ENCODE data around the gene RHOBTB3.

Gene RHOBTB3

DNA sequence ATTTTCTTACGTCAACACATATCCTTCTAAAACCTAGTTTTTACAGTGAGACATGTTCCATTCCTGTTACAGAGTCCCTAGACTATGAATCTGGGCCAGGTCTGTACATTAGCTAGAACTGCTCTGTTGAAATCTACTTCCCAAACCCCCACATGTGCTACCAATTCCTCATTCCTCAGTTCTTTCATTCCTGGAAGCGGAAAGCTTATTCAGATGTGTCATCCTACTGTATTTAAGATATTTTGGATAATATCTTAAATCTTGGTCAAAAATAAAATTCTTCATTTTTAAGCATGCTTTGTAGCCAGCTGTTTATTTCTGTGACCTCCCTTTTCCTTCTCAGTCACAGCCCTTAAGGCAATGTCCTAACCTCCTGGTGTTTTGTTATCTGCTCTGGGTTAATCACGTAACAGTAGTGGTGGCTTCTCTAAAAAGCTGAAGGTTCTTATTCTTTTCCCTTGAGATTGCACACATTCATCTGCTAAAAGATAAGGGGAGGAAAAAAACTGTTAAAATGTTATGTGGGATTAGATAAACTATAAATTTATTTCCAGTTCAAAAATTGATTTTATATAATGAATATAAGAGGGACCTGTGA lies 55.8 kb downstream of the RHOBTB3 start:
- Histone ChIP-seq H3K36me3 (ENCODE audit: control insufficient read depth in 4 of 4, insufficient read depth in 4 of 4, low read length in 3 of 4) (peaks cover 3 to 25% (median 14%) of the 10 kb centered on the region in 4 experiments), H3K27ac (ENCODE audit: insufficient read depth in 1 of 2, low read depth in 1 of 2, low read length in 2 of 2, poor library complexity in 1 of 2, severe bottlenecking in 2 of 2) (no peak overlapping the region)
- WGBS (ENCODE audit: insufficient coverage) = no CpG with 5 or more reads among the region's 3 CpGs

GRCh38 chr5:95788493-95788892 lies 57.4 kb downstream of the RHOBTB3 start:
- whole genome bisulfite sequencing (ENCODE audit: insufficient coverage) = 100% methylated on average over 8 of the region's 8 CpGs
- DNase-seq = no peak
- no peaks in the 10 kb centered on the region for H3K9me3 ChIP-seq (ENCODE audit: control extremely low read depth in 1 of 5, control insufficient read depth in 4 of 5, insufficient read depth in 2 of 5, low read depth in 1 of 5, low read length in 4 of 5)
- POLR2A ChIA-PET = no interaction called here
- H3K4me3 ChIP-seq (ENCODE audit: control insufficient read depth in 1 of 7, extremely low read depth in 1 of 7, insufficient read depth in 4 of 7, low read depth in 2 of 7, low read length in 6 of 7) = no peak overlapping the region
- H3K27me3 ChIP-seq (replicated peaks in 2 of 5; ENCODE audit: control insufficient read depth in 4 of 5, insufficient read depth in 5 of 5, low read length in 4 of 5) = no peaks in the 10 kb centered on the region
- no peak overlapping the region for H3K27ac ChIP-seq (ENCODE audit: insufficient read depth in 1 of 2, low read depth in 1 of 2, low read length in 2 of 2, poor library complexity in 1 of 2, severe bottlenecking in 2 of 2)
- peaks cover 3 to 24% (median 14%) of the 10 kb centered on the region in 4 experiments for H3K36me3 ChIP-seq (ENCODE audit: control insufficient read depth in 4 of 4, insufficient read depth in 4 of 4, low read length in 3 of 4)
- peaks cover 0 to 3% (median 0%) of the 10 kb centered on the region in 4 experiments for H3K4me1 ChIP-seq (ENCODE audit: control extremely low read depth in 1 of 4, control insufficient read depth in 4 of 4, insufficient read depth in 4 of 4, low read length in 3 of 4)
- CTCF ChIA-PET = interaction anchor here (0.7 to 15.8 kb wide), 5 partner anchors 9 to 56 kb away, joined by 3 to 430 read pairs (median 3); no protein-coding TSS in a partner anchor

More for the DNA sequence above, 55.8 kb downstream of the RHOBTB3 start:
- CTCF ChIA-PET = interaction anchor here (1.1 to 15.8 kb wide), 7 partner anchors 9 to 58 kb away, joined by 3 to 430 read pairs (median 6); no protein-coding TSS in a partner anchor
- Histone ChIP-seq H3K4me3 (ENCODE audit: control insufficient read depth in 1 of 7, extremely low read depth in 1 of 7, insufficient read depth in 4 of 7, low read depth in 2 of 7, low read length in 6 of 7) (no peak overlapping the region), H3K9me3 (ENCODE audit: control extremely low read depth in 1 of 5, control insufficient read depth in 4 of 5, insufficient read depth in 2 of 5, low read depth in 1 of 5, low read length in 4 of 5) (no peaks in the 10 kb centered on the region), H3K27me3 (replicated peaks in 2 of 5; ENCODE audit: control insufficient read depth in 4 of 5, insufficient read depth in 5 of 5, low read length in 4 of 5) (no peaks in the 10 kb centered on the region), H3K4me1 (ENCODE audit: control extremely low read depth in 1 of 4, control insufficient read depth in 4 of 4, insufficient read depth in 4 of 4, low read length in 3 of 4) (peaks cover 0 to 3% (median 0%) of the 10 kb centered on the region in 4 experiments)
- POLR2A ChIA-PET = no interaction called here
- DNase-seq = no peak

GRCh38 chr5:95791751-95792150 lies 60.6 kb downstream of the RHOBTB3 start:
- H3K4me3 ChIP-seq (ENCODE audit: control insufficient read depth in 1 of 7, extremely low read depth in 1 of 7, insufficient read depth in 4 of 7, low read depth in 2 of 7, low read length in 6 of 7) = no peak overlapping the region
- ChIA-PET CTCF (interaction anchor here (1.4 to 15.8 kb wide), 4 partner anchors 9 to 53 kb away, joined by 4 to 430 read pairs (median 14); no protein-coding TSS in a partner anchor), POLR2A (no interaction called here)
- no peaks in the 10 kb centered on the region for H3K9me3 ChIP-seq (ENCODE audit: control extremely low read depth in 1 of 5, control insufficient read depth in 4 of 5, insufficient read depth in 2 of 5, low read depth in 1 of 5, low read length in 4 of 5)
- 97% methylated on average over 6 of the region's 6 CpGs for WGBS (ENCODE audit: insufficient coverage)
- H3K27me3 ChIP-seq (replicated peaks in 2 of 5; ENCODE audit: control insufficient read depth in 4 of 5, insufficient read depth in 5 of 5, low read length in 4 of 5) = no peaks in the 10 kb centered on the region
- H3K36me3 ChIP-seq (ENCODE audit: control insufficient read depth in 4 of 4, insufficient read depth in 4 of 4, low read length in 3 of 4) = peaks cover 0 to 19% (median 8%) of the 10 kb centered on the region in 4 experiments
- H3K27ac ChIP-seq (ENCODE audit: insufficient read depth in 1 of 2, low read depth in 1 of 2, low read length in 2 of 2, poor library complexity in 1 of 2, severe bottlenecking in 2 of 2) = no peak overlapping the region
- DNase-seq = no peak
- H3K4me1 ChIP-seq (ENCODE audit: control extremely low read depth in 1 of 4, control insufficient read depth in 4 of 4, insufficient read depth in 4 of 4, low read length in 3 of 4) = no peaks in the 10 kb centered on the region

GRCh38 chr5:95794070-95794516 lies 63.0 kb downstream of the RHOBTB3 start:
- peaks cover 0 to 9% (median 4%) of the 10 kb centered on the region in 4 experiments for H3K36me3 ChIP-seq (ENCODE audit: control insufficient read depth in 4 of 4, insufficient read depth in 4 of 4, low read length in 3 of 4)
- CTCF ChIA-PET = interaction anchor here (3.7 kb wide), 1 partner anchor 12 kb away, joined by 23 read pairs; no protein-coding TSS in a partner anchor
- DNase-seq = no peak
- no peaks in the 10 kb centered on the region for H3K9me3 ChIP-seq (ENCODE audit: control extremely low read depth in 1 of 5, control insufficient read depth in 4 of 5, insufficient read depth in 2 of 5, low read depth in 1 of 5, low read length in 4 of 5)
- H3K4me1 ChIP-seq (ENCODE audit: control extremely low read depth in 1 of 4, control insufficient read depth in 4 of 4, insufficient read depth in 4 of 4, low read length in 3 of 4) = no peaks in the 10 kb centered on the region
- WGBS (ENCODE audit: insufficient coverage) = 100% methylated on average over 2 of the region's 3 CpGs
- H3K4me3 ChIP-seq (ENCODE audit: control insufficient read depth in 1 of 7, extremely low read depth in 1 of 7, insufficient read depth in 4 of 7, low read depth in 2 of 7, low read length in 6 of 7) = no peak overlapping the region
- POLR2A ChIA-PET = no interaction called here
- no peak overlapping the region for H3K27ac ChIP-seq (ENCODE audit: insufficient read depth in 1 of 2, low read depth in 1 of 2, low read length in 2 of 2, poor library complexity in 1 of 2, severe bottlenecking in 2 of 2)
- H3K27me3 ChIP-seq (replicated peaks in 2 of 5; ENCODE audit: control insufficient read depth in 4 of 5, insufficient read depth in 5 of 5, low read length in 4 of 5) = no peaks in the 10 kb centered on the region

DNA sequence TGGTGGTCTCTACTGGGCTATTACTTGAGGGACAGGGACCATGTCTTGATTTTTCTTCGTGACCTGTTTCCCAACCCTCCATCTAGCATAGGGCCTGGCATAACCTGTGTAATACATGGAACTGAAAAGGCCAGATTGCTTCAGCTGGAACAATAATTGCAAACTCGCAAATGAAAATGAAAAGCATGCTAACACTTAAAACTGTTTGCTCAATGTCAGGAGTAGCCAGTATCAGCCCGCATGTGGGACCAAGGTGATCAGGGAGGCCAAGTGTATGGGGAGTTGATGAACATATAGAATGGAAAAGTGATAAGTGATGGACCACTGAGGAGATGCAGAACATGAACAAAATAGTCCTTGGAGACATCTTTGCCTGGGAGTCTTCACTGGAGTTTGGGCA lies 66.2 kb downstream of the RHOBTB3 start:
- no peak overlapping the region for H3K27ac ChIP-seq (ENCODE audit: insufficient read depth in 1 of 2, low read depth in 1 of 2, low read length in 2 of 2, poor library complexity in 1 of 2, severe bottlenecking in 2 of 2)
- 93% methylated on average over 3 of the region's 3 CpGs for WGBS (ENCODE audit: insufficient coverage)
- H3K27me3 ChIP-seq (replicated peaks in 2 of 5; ENCODE audit: control insufficient read depth in 4 of 5, insufficient read depth in 5 of 5, low read length in 4 of 5) = no peaks in the 10 kb centered on the region
- H3K4me3 ChIP-seq (ENCODE audit: control insufficient read depth in 1 of 7, extremely low read depth in 1 of 7, insufficient read depth in 4 of 7, low read depth in 2 of 7, low read length in 6 of 7) = no peak overlapping the region
- H3K9me3 ChIP-seq (ENCODE audit: control extremely low read depth in 1 of 5, control insufficient read depth in 4 of 5, insufficient read depth in 2 of 5, low read depth in 1 of 5, low read length in 4 of 5) = no peaks in the 10 kb centered on the region
- DNase-seq = no peak
- no peaks in the 10 kb centered on the region for H3K36me3 ChIP-seq (ENCODE audit: control insufficient read depth in 4 of 4, insufficient read depth in 4 of 4, low read length in 3 of 4)
- POLR2A ChIA-PET = no interaction called here
- peaks cover 0 to 8% (median 0%) of the 10 kb centered on the region in 4 experiments for H3K4me1 ChIP-seq (ENCODE audit: control extremely low read depth in 1 of 4, control insufficient read depth in 4 of 4, insufficient read depth in 4 of 4, low read length in 3 of 4)
- CTCF ChIA-PET = interaction anchor here (1.0 to 1.4 kb wide), 2 partner anchors 13 to 16 kb away, joined by 4 to 5 read pairs; no protein-coding TSS in a partner anchor

- no peaks in the 10 kb centered on the region for H3K27me3 ChIP-seq (replicated peaks in 2 of 5; ENCODE audit: control insufficient read depth in 4 of 5, insufficient read depth in 5 of 5, low read length in 4 of 5)
- H3K4me3 ChIP-seq (ENCODE audit: control insufficient read depth in 1 of 7, extremely low read depth in 1 of 7, insufficient read depth in 4 of 7, low read depth in 2 of 7, low read length in 6 of 7) = no peak overlapping the region
- WGBS (ENCODE audit: insufficient coverage) = 100% methylated on average over 1 of the region's 2 CpGs
- no peak for DNase-seq
- ChIA-PET POLR2A (no interaction called here), CTCF (interaction anchor here (1.0 to 1.4 kb wide), 2 partner anchors 12 to 17 kb away, joined by 4 to 5 read pairs; no protein-coding TSS in a partner anchor)
- H3K27ac ChIP-seq (ENCODE audit: insufficient read depth in 1 of 2, low read depth in 1 of 2, low read length in 2 of 2, poor library complexity in 1 of 2, severe bottlenecking in 2 of 2) = no peak overlapping the region
- no peaks in the 10 kb centered on the region for H3K9me3 ChIP-seq (ENCODE audit: control extremely low read depth in 1 of 5, control insufficient read depth in 4 of 5, insufficient read depth in 2 of 5, low read depth in 1 of 5, low read length in 4 of 5)
- no peaks in the 10 kb centered on the region for H3K36me3 ChIP-seq (ENCODE audit: control insufficient read depth in 4 of 4, insufficient read depth in 4 of 4, low read length in 3 of 4)
- peaks cover 0 to 8% (median 0%) of the 10 kb centered on the region in 4 experiments for H3K4me1 ChIP-seq (ENCODE audit: control extremely low read depth in 1 of 4, control insufficient read depth in 4 of 4, insufficient read depth in 4 of 4, low read length in 3 of 4)
Measured at GRCh38 chr5:95798048-95798447, 66.9 kb downstream of the RHOBTB3 start.

- Histone ChIP-seq H3K4me1 (ENCODE audit: control extremely low read depth in 1 of 4, control insufficient read depth in 4 of 4, insufficient read depth in 4 of 4, low read length in 3 of 4) (peaks cover 0 to 8% (median 0%) of the 10 kb centered on the region in 4 experiments), H3K9me3 (ENCODE audit: control extremely low read depth in 1 of 5, control insufficient read depth in 4 of 5, insufficient read depth in 2 of 5, low read depth in 1 of 5, low read length in 4 of 5) (no peaks in the 10 kb centered on the region), H3K36me3 (ENCODE audit: control insufficient read depth in 4 of 4, insufficient read depth in 4 of 4, low read length in 3 of 4) (no peaks in the 10 kb centered on the region), H3K27ac (ENCODE audit: insufficient read depth in 1 of 2, low read depth in 1 of 2, low read length in 2 of 2, poor library complexity in 1 of 2, severe bottlenecking in 2 of 2) (no peak overlapping the region), H3K27me3 (replicated peaks in 2 of 5; ENCODE audit: control insufficient read depth in 4 of 5, insufficient read depth in 5 of 5, low read length in 4 of 5) (no peaks in the 10 kb centered on the region), H3K4me3 (ENCODE audit: control insufficient read depth in 1 of 7, extremely low read depth in 1 of 7, insufficient read depth in 4 of 7, low read depth in 2 of 7, low read length in 6 of 7) (no peak overlapping the region)
- ChIA-PET CTCF (no interaction called here), POLR2A (no interaction called here)
- no peak for DNase-seq
Measured at GRCh38 chr5:95798545-95798944, 67.4 kb downstream of the RHOBTB3 start.

Data from common myeloid progenitor, CD34-positive (primary cell).